ENCODE results near the gene FRAS1.
"Not testable (repeated sequence)": the region's sequence is repeated elsewhere in the genome, so short reads cannot be mapped to it uniquely, and the experiment has no call there.

Gene FRAS1

DNA sequence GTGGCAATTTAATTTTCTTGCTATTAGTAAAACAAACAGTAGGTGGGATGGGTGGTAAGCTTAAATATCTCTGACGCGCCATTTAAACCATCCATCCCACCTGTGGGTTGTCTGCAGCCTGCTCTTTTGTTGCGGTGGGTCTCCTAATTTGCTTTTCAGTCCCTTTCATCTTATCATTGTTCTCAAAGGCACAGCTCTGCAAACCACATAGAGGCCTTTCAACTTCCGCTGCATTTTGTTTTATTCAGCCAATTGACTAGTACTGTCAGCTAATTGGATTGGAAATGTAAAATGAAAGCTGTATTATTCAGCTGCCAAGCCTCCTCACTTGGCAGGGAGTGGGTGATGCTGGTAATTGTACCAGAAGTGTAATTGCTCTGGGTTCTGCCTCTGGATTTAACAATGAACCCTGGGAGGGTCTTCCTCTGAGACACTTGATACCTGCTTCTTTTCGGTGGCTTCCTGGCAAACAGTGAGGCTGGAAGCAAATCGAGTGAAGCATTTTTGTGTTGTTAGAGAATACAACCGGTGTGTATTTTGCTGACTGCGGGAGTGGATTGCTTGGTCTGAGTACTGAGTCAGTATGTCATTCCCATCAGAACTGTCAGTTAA lies 165.6 kb downstream of the FRAS1 start:
- DNase-seq = peak; percentile 12

DNA sequence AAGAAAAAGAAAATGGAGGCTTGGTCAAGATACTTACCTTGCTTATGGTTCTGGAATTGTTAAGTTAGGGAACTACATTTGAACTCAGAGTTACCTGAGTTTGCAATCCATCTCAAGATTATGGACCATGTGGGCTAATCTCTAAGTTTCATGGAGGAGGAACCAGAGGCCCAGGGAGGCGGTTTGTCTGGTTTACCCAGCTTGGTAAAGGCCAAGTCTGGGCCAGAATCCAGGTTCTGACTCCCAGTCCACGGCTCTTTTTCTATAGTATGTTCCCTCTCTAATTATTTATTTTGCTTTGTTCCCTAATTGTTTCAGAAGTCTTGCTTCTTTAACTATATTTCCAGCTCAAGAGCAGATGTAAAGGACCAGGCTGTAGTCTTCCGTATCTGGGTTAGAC lies 168.1 kb downstream of the FRAS1 start:
- DNase-seq = no peak

DNA sequence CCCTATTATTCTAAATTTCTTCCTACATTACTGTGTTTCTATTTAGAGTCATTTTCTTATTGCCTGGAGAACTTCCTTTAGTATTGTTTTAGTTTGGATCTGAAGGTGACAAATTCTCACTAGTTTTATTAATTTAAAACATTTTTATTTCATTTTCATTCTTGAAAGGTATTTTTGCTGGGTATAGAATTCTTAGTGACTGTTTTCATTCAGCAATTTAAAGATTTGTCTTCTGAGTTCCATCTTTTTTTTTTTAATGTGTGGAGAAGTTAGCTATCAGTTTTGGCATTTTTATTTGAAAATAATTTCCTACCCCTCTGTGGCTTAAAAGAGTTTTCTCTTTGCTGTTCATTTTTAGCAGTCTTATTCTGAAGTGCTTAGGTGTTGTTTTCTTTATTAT lies 169.2 kb downstream of the FRAS1 start:
- DNase-seq = no peak

DNA sequence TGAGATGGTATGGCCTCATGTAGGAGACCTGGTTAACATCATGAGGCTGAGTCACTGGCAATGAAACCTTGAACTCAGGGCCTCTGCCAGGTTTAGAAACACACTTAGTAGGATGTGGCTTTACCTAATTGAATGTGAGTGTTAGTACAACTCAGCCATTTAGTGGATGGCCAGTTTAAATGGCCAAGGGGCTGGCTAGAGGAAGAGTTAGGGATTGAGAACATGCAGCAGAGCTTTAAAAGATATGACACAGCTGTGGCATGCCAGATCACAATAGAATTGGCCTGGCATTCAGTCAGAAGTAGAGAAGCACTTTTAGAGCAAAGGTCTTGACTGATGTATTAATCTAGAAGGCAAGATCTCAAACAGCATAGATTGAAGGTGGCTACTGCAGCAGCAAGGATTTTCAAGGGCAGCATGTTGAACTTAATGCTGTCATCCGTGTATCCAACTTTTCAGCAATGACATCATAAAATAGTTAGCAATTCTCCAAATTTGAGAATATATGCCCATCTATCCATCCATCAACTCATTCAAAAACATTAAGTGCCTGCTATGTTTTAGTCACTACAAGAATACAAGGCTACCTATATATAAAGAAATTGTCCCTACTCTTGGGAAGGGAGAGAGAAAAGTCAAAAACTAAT lies 170.4 kb downstream of the FRAS1 start:
- DNase-seq = no peak

DNA sequence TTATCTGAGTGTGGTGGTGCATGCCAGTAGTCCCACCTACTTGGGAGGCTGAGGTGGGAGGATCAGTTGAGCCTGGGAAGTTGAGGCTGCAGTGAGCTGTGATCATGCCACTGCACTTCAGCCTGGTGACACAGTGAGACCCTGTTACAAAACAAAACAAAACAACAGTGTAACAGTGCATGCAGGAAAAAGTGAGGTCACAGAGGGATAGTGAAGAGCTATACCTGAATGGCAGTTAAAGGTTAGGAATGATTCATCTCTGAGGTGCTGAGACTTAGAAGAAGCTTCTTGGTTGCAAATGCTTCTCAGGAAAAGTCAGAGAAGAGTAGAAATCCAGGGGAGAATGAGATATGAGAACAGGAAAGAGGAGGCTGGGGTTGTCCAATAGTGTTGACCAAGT lies 178.7 kb downstream of the FRAS1 start:
- no peak for DNase-seq

DNA sequence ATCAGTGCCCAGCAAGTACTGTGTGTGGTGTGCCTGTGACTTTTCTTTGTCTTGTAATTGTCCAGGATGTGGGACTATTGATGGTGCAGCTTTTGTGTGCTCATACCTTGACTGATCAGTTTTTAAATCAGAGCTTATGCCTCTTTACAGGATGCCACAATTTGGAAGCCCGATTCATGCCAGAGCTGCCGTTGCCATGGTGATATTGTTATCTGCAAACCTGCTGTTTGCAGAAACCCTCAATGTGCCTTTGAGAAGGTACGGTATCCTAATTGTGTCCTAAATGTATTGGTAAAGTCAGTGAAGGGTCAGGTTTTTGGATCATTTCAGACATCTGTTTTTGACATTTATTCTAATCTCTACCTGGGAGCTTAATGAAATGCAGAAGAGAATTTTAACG lies 180.2 kb downstream of the FRAS1 start:
- no peak for DNase-seq

DNA sequence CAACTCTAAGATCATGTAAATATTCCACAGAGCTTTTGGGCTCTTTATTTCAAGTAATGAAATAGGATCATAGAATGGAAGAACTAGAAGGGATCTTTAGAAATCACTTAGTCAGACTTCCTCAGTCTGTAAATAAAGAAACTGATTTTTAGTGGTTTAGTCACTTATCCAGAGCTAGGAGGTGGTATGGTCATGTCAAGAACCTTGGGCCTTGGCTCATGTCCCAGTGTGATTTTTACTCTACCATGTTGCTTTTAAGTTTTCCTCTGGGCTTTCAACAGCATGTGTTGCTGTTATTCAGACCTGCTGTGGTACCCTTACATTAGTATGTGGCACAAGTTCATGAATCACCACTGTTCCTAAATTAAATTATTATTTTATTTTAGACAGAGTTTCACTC lies 184.9 kb downstream of the FRAS1 start:
- no peak for DNase-seq

DNA sequence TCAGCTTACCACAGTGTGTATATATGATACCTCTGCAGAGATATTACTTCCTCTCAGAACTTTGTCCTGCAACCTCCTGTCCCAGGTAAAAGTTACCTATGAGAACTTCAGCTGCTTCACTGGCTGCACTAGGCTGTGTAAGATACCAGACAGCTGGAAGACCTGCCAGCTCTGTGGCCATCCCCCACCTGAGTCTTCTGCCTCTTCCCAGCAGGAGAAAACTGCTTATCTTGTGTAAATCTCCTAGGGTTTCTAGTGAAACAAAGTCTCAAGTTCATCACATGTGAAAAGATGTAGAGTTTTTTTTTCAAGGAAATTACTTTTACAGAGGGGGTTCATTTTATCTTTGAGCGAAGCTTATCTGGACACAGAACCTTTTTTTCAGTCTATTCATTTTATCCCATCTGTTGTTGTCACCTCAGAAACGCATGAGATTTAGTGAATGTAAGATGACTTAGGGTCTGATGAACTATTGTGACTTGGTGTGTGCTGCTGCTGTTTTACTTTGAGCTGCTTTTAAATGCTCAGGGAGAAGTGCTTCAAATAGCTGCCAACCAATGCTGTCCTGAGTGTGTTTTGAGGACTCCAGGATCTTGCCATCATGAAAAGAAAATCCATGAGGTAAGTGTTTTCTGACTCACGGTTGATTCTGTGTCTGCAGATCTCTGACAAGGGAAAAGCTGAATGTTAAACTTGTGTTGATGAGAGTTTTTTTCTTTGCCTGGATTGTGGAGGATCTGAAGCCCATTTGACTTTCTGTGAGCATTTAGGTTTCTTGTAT lies 187.8 kb downstream of the FRAS1 start:
- no peak for DNase-seq

DNA sequence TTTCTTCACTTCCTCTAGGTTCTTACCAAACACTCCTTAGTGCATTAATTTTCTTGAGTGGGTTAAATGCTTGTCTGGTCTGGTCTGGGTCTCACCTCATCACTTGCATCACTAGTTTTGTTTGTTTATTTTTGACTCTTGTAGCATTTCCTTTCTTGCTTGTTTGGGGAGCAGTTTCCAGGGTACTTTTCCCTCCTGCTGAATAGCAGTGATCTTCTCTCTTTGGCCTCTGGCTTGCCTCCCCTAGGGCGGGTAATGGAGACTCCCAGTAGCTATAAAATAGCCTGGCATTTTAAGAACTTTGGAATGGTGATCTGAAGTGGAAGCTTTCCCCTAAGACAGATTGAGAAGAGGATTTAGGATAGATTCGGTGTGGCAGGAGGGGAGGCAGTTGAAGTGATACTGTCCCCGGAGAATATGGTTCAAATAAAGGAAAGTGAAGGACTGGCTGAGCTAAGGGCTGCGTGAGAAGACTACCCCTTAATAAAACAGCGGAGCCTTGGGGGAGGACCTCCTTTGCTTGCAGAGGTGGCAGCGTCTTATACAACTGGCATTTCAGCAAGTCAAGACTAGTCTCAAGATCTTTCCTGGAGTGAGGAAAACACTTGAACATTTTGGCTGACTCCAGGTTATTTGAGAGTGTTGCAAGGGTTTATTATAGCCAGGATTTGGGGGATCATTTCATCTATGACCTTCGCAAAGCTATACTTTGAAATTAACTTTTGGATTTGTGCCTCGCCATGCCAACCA lies 190.6 kb downstream of the FRAS1 start:
- no peak for DNase-seq

DNA sequence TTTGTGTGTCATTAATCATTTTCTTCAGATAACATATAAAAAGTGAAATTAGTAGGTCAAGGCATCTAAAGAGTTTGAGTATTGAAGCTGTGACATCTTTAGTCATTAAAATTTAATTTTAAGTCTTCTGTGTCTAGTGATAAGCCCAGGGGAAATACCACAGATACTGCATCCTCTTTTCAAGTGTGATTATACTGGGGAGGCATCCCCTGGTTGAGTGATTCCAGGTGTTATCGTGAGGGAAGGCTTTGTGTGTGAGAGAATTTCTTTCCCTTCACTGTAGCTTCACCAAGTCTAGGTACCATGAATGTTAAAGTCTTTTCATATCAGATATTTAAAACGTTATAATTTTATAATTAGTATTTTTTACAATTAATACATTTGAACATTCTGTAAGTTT lies 193.4 kb downstream of the FRAS1 start:
- DNase-seq = no peak

DNA sequence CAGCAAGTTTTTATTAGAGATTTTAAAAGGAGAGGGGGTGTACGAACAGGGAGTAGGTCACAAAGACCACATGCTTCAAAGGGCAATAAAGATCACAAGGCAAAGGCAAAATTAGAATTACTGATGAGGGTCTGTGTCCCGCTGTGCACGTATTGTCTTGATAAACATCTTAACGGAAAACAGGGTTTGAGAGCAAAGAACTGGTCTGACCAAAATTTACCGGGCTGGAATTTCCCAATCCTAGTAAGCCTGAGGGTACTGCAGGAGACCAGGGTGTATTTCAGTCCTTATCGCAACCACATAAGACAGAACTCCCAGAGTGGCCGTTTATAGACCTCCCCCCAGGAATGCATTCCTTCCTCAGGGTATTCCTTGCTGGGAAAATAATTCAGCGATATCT lies 195.7 kb downstream of the FRAS1 start:
- not testable (repeated sequence) for DNase-seq

DNA sequence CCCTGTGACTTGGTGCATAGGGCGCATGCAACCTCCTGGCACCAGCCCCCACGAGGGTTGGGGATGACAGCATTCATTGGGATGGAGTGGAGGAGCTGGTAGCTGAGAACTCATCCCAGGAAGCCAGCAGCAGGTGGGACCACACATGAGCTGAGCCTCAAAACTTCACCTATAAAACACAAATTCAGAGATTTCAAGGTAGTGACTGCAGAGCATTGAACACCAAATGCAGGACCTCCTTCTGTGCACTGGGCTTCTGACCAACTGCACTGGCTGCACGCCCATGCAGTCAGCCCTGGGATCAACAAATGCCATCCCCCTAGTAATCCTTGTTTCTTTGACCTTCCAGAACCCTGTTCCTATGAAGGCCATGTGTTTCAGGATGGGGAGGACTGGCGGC lies 197.8 kb downstream of the FRAS1 start:
- DNase-seq = no peak

DNA sequence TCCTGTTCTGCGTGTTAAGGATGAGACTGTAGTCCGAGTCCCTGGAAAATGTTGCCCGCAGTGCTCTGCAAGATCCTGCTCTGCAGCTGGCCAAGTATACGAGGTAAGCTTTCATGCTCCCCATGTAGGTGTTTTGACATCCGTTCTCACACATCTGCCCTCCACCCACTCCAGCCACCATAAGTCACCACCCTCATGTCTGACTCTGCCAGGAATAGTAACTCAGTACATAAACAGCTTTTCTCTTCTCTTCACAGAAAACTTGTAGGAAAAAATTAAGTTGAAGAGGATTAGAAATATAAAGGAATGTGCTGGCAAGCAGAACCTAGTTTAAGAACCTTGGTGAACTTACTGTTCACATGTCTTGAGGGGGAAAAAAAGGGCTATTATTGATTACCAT lies 207.9 kb downstream of the FRAS1 start:
- DNase-seq = no peak

DNA sequence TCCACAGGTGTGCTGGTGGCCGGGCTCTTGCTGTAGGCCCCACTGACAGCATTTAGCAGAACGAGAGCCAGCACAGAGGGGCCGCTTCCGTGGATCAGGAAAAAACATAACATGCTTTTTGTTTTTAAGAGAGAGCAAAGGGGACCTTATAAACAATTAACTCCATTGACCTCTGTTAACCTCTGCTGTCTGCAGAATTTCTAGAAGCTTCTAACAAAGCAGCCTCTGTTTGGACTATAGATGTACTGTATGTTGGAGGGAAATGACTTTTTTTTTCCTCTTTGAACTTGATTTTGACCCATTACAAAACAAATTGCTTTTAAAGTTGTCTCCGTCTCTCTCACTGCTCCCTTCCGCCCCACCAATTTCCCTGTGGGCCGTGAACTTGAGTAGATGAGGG lies 210.7 kb downstream of the FRAS1 start:
- DNase-seq = no peak

DNA sequence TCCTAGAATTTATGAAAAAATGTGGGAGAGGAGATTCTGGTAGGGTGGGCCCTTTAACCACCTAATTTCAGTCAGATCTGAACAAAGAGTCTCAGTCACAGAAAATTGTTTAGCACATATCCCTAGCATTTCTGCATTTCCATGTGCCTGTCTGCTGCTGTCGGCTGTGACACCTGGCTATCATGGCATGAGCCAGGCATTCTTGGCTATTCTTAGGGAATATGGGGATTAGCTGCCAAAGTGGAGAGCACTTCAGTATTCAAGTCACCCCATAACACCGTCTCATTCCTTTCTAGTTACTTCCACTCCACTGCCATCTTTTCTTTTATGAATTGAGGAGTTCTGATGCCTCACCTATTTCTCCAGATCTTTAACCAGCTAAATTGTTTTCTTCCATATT lies 211.5 kb downstream of the FRAS1 start:
- no peak for DNase-seq

DNA sequence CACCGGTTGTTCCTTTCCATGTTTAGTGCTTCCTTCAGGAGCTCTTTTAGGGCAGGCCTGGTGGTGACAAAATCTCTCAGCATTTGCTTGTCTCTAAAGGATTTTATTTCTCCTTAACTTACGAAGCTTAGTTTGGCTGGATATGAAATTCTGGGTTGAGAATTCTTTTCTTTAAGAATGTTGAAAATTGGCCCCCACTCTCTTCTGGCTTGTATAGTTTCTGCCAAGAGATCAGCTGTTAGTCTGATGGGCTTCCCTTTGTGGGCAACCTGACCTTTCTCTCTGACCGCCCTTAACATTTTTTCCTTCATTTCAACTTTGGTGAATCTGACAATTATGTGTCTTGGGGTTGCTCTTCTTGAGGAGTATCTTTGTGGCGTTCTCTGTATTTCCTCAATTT lies 218.3 kb downstream of the FRAS1 start:
- DNase-seq = not testable (repeated sequence)

DNA sequence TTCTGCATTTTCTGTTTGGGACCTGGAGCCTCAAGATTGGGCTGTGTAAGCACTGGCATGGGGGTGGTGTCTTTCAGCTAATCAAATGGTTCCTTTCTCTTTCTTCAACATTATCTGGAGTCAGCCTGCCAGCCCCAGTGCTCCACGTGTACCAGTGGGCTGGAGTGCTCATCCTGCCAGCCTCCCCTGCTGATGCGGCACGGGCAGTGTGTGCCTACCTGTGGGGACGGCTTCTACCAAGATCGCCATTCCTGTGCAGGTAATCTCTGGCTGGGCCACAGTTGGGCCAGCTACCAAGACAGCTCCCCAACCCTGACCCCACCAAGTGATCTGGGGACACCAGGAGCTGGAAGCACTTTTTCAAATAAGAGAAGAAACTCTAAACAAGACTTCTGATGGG lies 229.2 kb downstream of the FRAS1 start:
- no peak for DNase-seq

DNA sequence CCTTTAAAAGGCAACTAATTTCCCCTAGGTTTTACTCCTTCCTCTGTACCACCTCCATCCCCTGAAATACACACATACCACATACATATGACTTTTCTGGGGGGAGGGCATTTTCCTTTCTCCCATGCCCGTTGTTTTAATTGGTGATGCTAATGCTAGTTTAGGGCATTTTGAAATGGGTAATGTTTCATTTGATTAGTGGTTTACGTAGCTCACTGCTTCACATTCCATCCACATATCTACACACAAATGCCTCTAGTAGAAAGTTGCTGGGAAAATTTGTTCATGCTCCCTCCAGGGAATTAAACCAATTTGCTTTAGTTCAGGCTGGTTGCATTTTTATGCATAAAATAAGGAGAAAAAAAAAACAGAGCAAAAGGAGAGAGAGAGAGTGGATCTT lies 231.2 kb downstream of the FRAS1 start:
- DNase-seq = no peak

DNA sequence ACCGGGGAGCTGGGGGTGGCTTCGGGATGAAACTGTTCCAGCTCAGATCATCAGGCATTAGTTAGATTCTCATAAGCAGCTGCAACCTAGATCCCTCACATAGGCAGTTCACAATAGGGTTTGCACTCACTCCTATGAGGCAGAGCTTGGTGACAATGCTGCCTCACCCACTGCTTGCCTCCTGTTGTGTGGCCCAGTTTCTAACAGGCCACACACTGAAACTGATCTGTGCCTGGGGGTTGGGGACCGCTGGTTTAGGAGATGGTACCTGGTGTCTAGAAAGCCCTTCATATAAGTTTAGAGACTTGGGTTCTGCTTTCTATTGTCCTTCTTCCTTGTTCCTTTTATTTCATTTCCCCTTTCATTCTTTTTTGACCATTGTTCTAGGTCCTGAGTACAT lies 234.2 kb downstream of the FRAS1 start:
- DNase-seq = no peak

DNA sequence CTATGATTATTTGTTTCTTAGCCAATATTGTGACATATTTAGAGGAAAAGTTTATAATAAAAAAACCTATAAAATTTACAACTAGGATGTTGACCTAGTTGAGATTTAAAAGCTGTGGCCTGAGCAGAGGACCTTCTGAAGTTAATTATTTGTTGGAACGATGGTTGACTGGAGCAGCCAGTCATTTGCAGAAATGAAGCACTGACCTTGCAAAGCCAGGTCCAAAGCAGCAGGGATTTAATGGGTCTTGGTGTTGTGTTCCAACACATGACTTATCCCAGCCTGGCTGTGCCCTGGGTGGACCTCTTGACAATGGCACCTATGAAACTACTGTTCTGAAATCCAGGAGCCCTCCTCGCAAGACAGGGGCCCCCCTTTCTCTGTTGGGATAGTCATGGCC lies 235.2 kb downstream of the FRAS1 start:
- no peak for DNase-seq

DNA sequence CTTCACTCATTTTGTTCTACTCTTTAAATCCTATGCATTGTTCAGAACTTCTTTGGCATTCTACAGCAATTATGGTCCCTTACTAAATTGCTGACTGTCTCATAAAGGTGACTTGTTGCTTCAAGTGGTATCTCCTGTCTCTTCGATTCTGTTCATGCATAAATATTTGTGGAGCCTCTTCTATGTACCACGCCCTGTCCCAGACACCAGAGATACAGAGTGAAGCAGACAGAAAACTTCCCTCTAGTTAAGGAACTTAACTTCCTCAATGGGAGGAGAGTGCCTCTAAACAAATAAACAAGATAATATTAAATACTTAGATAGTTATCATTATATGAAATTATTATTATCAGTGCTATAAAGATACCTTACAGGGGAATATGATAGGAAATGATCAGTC lies 235.7 kb downstream of the FRAS1 start:
- no peak for DNase-seq

DNA sequence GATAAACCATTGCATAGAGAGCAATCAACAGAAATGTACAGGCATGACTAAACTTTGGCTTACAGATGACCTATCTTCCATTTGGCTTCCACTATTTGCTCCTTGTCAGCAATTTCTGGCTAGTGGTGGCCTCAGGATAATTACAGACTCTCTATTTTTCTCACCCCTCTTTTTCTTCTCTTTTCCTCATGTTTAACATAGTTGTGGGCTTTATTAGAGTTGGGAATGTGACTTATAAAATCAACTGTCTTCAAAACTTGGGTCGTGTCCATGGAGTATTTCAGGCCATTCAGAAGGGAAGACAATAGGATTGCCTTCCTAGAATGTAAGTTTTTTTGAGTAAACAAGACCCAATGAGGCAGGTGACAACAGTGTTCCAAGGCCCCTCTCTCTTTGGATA lies 236.2 kb downstream of the FRAS1 start:
- no peak for DNase-seq

DNA sequence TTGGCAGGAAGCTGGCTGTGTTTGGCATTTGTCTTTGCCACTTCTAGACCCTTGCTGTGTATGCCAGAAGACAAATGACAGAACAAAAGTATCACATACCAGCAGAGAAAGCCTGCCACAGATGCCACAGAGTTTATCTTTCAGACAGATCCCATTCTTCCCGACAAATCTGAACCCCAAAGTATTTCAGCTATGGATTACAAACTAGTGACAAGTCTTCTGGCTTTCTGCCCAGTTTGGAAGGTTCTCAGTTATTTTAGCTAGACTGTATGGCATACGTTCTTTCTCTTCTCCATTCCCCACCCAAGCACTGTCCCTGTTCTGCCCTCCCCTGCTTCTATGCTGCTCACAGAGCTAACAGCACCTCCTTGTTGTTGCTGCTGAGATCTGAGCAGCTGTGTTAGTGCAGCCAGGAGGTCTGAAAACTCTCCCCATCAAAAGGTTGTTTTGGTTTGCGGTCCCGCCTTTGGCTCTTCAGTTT lies 236.7 kb downstream of the FRAS1 start:
- DNase-seq = no peak

DNA sequence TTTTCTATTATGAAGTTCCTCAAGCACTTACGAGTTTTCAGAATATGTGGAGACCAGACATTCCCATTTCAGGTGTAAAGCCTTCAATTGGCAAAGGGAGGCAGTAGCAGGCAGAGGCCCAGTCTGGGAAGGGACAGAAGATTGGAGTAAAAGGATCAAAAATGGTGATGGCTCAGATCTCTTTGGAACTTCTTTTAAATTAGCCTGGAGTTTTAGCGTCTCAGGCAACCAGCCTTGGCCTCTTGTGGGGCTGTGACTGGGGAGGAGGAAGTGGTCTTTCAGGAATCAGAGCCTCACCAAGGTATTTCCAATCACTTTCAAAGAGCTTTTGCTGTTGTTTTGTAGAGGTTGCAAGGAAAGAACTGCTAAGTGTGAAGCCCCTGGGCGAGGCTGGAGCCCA lies 239.1 kb downstream of the FRAS1 start:
- no peak for DNase-seq

All from NCI-H1417 treated with DMSO at 0.1 percent for 48 hours (cell line).